GM19099 (cell line): ENCODE results near the gene RNF43.

Experiments
- POLR2A ChIP-seq: IDR thresholded peaks from 3 replicates; pipeline ENCODE4 v1.6.1; 2011; ENCODE audit warnings: low read depth; ENCODE audit not compliant: insufficient read length; ENCODE audit errors: extremely low read depth

Gene RNF43

DNA sequence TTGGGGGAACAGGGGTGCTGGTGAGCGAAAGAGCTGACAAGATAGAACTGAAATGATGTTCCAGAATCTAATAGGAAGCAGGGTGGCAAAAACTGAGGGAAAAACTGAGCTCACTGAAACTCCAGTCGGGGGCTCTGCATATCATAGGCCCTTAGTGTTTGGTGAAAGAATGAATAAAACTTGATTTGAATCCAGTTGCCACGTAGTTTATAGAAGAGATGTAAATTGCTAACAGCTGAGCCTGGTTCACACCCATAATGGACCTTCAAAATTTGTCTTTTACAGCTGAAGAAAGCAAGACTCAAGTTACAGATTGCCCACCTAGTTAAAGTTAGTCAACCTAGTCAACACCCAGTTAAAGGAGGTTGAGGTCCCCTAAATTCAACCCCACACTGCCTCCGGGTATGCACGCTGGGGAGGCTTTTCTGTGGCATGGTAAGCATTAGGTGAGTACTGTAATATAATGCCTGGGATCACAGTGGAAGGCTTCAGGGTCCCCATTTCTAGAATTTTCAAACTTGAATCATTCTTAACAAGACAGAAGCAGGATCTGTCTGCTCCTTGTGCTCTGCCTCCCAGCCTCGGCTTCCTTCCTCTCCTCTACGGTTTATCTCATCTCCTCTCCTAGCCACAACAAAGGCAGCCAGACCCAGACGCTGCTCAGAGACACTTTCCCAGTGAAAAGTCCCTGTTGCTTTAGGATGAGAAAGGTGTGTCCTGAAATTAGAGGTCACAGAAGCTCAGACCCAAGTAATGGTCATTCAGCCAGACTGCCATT, 38.4 kb downstream of the RNF43 start:
- TF ChIP-seq POLR2A: no peak

DNA sequence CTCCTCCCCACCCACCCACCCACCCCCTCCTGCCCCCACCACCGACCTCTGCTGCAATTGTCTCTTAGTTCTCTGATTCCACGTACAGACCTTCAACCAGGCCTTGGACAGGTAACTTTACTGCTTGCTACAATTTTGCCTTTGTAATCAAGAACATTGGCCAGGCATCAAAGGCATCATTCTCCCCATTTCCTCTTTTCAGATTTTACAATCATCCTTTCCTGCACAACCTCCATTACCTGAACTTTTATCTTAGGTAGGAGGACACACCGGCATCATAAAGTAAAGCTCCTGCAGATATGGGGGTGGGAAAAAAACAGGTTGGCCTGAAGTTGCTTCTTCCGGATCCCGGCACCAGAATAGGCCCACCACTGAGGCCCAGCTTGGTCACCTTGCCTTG, 39.7 kb downstream of the RNF43 start:
- no peak for TF ChIP-seq POLR2A

DNA sequence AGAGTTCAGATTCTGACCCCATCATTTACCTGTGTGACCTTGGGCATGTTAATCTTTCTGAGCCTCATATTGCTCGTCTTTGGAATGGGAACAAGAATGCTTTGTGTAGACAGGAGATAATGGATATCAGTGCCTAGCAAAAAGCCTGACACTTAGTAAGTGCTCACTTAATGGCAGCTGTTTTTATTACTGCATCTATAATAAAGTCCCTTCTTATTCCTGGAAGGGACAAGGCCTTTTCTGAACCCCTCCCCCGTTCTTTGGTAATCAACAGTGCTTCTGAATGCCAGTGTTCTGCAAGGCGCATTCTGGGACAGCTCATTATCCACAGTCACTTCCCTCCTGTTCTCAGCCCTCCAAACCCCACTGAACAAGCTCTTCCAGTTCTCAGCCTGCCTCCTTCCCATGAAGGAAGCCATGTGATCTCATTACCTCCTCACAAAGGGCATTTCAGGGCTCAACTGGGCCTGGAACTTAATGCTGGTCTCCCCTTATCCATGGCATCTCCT, 40.2 kb downstream of the RNF43 start:
- no peak for TF ChIP-seq POLR2A

DNA sequence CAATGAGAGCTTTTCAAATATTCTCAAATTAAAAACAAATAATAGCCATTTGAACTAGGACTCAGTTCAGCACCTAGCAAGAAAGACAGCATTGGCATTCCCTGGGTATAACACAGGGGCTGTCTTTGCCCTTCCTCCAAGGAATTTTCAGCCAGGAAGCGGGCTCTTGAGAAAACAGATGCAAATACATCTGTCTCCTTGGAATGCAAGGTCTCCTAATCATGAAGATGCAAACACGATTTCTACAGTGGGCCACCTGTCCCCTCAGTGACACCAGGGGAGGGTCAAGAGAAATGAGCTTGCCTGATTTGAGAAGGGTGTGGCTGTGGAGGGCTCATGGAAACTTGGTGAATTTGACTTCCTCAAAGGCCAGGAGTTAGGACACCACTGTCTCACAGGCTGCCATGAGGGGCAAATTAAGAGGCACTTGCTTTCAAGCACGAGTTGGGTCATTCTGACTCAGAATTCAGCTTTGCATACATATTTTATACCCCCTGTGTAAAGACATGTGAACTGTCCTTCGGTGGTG, 40.8 kb downstream of the RNF43 start:
- no peak for TF ChIP-seq POLR2A

DNA sequence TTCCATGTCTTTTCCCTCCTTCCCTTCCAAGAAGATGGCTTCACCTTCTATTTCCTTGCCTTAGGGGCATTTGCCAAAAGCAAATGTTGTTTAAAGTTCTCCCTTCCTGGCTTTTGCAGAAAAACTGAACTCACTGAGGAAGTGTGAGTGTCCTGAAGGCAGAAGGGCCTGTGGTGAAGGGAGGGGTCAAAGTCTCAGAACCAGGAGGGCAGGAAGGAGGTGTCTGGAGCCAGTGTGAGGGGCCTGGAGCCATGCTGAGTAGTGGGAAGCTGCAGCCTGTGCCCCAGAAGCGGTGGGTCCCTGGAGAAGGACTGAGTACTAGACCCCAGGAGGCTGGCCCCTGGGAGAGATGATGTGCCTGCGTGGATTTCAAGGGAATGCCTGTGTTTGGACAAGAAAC, 41.5 kb downstream of the RNF43 start:
- TF ChIP-seq POLR2A: no peak

DNA sequence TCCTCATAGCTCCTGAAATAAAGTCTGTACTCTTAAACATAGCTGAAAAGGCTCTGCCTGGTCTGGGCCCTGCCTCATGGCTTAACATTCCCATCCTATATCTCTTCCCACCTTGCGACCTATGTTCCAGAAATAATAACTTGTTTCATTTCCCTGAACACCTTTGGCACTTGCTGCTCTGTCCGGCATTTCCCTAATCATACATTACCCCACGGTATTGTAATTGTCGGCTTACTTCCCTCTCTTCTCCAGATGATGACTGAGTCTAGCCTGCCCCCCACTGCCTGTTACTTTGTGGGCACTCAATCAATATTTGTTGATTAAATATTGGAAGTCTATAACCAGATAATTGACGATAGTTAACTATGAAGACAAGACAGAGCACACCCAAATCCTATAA, 42.1 kb downstream of the RNF43 start:
- no peak for TF ChIP-seq POLR2A

DNA sequence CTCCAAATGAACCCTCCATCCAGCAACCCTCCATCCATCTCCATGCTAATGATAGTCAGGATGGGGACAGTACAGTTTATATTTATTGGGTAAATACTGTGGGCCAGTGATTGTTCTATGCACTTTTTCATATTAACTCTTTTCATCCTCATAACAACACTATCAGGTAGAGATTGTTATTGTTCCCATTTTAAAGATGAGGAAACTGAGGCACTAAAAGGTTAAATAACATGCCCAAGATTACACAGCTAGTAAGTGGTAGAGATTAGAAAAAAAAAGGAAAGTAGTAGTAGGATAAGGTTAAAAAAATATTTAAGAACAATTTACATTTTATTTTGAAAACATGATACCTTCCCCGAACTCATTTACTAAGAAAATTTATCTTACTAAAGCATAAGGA, 43.4 kb downstream of the RNF43 start:
- TF ChIP-seq POLR2A: no peak

DNA sequence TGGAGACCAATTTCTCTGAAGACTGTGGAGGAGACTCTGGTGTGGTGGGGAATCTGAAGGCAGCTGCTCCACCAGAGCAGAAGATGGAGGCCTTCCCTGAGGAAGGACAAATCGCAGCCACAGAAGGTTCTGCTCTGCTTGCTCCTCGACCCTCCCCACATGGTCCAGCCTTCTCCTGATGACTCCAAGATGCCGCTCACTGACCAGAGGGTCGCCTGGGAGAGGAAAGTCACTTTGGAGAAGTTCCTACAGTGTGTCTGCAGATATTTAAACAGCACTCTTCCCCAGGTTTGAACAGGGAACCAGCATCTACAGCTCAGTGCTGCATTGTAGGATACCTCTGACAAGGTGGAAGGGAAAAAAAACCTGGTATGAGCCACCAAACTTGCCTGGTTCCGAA, 44.3 kb downstream of the RNF43 start:
- TF ChIP-seq POLR2A: no peak

DNA sequence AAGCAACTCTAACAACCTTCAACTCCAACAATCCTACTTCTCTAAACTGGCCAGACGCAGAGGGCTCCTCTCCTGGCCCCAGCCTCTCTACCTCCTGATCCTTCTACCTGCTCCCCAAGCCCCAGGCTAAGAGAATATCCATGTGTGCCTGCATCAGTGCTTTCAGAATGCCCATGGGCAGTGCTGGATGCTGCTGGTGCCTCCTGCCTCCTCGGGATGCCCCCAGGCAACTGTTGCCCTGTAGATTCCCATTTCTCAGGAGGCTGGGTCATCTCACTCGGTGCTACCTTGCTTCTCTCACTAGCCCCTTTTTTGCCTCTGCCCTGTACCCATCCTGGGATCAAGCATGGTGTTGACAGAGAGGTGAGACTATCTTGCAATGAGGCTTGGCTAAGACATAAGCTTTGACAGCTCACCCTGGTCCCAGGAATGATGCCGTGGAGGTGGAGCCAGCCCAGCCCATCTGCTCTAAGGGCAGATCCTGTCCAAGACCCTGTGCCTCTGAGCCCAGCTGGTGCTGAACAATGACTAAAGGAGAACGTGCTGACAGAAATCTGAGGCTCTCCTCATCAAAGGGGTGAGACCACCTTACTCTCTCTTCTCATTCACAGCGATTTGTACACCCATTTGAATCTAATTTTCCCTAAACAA, 45.9 kb downstream of the RNF43 start:
- no peak for TF ChIP-seq POLR2A

DNA sequence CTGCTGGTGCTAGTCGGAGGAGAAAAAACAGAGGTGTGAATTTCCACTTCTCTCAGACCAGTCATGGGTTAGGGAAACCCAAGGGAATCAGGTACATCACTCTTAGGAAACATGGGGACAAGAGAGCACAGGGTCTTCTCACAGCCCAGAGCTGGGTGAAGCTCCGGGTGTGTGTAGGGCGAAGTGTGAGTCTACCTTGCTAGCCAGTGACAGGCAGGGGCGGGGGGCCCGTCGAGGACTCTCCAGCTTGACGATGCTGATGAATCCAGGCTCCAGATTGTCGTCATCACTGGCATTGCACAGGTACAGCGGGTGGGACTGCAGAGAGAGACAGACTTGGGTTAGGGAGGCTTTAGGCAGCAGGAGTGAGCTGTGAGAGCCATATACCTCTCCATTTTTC, 46.6 kb downstream of the RNF43 start:
- TF ChIP-seq POLR2A: no peak

DNA sequence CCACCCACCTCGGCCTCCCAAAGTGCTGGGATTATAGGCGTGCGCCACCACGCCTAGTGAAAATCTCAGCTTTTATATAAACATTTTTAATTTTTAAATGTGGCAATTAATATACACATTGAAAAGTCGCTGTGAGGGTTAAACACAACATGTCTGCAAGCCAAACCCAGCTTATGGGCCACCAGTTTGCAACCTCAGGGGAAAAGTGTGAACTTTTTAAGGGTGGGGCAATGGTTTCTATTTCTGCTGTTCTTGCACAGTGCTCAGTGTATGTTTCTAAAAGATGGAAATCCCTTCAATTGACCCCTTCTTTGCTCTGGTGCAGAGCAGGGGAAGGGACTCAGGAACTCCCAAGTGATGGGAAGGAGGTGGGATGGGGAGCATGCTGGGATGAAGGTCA, 47.0 kb downstream of the RNF43 start:
- no peak for TF ChIP-seq POLR2A

DNA sequence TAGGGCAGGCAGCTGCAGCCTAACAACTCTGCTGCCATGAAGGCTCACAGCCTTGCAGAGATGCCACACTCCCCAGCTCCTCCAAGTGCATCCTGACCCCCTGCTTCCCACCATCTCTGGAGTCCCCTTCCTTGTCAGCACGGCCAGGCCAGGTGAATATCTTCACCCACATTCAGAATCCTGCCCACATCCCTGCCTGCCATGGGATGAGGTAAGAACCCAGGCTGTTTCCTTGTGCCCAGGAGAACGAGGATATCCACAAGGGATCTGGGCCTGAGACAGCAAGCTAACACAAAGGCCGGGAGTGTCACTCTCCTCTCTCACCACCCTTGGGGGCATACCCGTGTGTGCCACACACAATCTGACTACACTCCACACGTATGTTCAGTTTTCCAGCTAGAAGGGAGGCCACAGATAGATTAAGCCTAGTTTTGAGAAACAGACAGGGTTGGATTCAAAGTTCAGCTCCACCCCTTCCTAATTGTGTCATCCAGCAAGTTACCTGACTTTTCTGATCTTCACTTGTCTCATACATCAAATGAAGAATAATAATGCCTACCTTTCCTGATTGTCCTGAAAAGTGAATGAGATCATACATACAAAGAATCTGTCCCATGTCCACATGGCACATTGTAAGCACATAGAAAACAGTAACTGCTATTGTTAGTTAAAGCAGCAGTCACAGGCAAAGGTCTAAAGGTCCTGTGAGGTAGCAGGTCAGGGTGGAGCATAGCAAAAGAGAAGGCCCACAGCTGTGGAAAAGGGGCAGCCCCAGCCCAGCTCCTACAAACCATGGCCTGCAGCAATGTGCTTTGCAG, 47.9 kb downstream of the RNF43 start:
- no peak for TF ChIP-seq POLR2A

DNA sequence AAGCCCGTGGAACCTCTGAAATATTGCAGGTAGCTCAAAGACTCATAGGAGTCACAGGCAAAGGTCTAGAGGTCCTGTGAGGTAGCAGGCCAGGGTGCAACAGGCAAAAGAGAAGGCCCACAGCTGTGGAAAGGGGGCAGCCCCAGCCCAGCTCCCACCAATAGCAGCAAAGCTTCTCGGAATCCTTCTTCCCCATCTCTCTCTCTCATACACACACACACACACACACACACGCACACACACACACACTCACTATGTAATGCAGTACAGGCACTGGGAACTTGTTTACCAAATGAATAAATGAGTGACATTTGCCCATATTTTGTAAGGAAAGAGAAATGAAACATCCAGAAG, 48.5 kb downstream of the RNF43 start:
- TF ChIP-seq POLR2A: no peak
